Activated CD8-positive, alpha-beta memory T cell treated with anti-CD3 and anti-CD28 coated beads, Interleukin-2, amount 50 U/mL, for 48 hours (primary cell): Measurements from ENCODE around the gene ALDH1A2.
"Not testable (repeated sequence)": the region's sequence is repeated elsewhere in the genome, so short reads cannot be mapped to it uniquely, and the experiment has no call there.

Experiments
- DNase-seq: peaks from one replicate; pipeline ENCODE4 v3.0.0-alpha.2; 2020

The ALDH1A2 gene

DNA sequence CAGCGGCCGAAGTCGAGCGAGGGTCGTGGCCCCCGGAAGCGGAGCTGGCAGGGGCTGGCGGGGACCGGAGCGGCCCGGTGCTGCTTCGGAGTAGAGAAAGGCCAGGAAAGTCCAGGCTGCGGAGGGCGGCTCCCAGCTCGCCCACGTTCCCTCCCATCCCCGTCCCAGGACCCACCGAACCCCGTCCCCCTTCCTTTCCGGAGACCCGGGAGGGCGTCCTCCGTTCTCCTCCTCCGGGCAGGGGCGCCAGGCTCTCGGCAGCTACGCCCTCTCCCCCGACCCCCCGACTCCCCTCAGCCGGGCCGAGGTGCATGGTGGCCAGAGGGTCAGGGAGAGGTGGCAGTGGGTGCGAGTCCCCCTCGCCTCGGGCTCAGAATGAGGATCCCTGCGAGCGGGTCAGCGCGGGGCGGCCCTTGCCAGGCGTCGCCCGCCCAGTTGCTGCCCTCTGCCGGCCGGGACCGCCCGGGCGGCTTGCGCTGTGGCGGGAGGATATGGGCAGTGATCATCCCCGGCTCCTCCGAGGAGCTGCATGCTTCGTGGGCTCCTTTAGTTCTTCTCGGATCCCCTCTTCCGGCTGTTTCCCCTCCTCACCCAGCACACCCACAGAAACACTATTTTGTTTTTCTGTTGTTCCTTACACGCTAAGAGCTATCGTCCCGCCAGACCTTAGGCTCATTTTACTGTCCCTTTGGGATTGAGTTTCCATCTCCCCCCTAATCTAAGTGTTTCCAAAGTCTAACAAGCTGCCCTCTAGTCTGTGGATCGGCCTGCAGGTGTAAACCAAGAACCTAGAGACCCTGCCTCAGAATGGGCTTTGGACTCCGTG, 744 bp upstream of the ALDH1A2 start:
- peak; percentile 81 for DNase-seq

DNA sequence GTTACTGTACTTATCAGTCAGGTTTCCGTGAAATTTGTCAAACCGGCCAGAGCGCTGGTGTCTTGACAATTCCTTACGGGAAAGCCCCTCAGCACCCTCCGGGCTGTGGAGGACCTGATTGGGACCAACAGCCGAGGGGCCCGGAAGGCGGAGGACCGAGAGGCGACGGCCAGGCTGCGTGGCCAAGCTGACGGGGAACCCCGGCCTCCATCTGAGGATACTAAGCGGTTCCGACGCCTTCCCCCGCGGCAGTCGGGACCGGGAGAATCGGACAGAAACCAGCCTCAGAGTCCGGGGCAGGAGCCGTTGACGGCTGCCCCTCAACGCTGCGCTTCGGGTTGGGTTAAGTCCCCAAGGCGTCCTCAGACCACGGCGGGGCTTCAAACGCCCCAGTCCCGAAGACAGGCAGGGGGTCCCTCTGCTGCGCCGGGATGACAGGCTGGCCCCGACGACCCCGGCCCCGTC, 499 bp downstream of the ALDH1A2 start:
- DNase-seq: peak; percentile 56

DNA sequence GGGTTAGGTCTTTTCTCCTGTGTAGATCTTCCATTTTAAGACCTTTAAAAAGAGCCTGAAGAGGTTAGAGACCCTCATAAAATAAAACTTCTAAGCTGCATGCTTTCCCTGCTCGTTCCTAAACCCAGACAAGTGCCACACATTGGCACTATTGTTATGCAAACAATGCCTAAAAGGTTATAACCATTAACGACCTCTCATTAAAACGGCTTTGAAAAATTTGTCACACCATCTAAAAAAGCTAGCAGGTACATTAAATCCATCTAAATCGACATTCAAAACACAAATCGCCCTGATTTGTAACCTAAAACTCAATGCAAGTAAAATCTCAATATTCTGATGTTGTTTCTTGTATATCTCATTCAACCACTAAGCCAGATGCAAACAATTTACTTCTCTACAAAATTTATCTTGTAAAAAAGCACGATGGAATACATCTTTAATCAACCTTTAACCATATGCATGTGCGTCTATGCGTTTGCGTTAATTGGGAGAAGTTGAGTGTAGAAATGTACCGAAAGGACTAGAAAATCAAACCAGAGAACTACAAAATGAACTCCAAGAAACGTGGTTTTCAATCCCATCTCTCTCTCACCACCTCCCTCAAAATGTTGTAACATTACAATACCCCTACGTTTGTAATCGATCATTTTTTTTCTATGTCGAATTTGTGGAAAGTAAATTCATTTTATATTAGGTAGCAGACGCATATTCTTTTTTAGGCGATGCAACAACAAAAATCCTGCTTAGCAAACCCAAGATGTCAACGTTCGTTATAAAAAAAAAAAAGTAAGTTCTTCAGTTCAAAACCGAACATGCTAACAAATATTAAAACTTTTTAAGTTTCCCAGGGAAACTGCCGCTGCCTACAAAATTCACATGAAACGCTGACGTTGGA, 1.2 kb downstream of the ALDH1A2 start:
- no peak for DNase-seq

DNA sequence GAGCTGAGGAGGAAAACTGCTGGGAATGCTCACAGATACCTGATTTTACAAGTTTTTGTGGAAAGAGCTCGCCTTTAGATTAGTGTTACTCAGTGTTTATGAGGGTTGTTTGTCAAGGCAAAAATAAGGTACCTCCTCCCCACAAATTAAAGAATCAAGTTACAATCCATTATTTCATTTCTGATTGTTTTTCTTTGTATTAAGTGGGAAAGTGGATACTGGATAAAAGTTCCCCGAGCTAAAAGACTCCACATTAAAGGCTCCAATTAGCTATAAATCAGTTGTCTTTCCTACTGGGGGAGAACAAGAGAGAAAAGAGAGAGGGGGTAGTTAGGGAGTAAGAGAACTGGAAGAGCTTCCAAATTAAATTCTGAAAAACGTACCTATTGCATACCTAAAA, 1.9 kb downstream of the ALDH1A2 start:
- no peak for DNase-seq

DNA sequence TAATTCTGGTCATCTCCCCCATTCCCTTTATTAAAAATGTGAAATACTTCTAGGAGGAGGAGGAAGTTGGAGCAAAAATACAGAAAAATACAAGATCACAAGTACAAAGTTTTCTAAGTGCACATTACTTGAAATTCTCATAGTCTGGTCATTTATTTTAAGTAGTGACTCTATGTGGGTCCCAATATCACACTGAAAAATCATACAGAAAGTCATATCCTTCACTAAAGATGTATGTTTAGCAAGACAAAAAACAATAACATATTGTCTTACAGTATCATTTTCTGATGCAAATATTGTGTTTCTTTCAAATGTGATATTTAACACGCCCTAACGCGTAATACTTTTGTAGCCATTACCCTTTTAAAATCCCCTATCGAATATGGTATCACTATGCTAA, 2.5 kb downstream of the ALDH1A2 start:
- no peak for DNase-seq

DNA sequence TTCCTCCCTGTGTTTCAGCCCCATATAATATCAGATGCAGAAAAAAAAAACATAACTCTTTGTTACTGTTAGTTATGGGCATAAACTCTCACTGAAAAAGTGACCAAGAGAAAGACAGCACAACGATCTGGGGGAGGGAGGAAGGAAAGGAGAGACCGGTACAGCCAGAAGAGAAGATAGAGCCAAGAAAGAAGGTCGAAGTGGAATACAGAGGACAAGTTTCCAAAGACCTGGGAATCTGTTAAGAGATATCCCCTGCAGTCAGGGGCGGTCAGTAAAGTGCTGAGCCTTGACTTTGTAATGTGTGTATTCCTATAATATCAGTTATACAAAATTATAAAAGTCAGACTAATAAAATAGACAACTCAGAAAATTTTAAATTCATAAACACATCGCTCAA, 3.3 kb downstream of the ALDH1A2 start:
- no peak for DNase-seq

DNA sequence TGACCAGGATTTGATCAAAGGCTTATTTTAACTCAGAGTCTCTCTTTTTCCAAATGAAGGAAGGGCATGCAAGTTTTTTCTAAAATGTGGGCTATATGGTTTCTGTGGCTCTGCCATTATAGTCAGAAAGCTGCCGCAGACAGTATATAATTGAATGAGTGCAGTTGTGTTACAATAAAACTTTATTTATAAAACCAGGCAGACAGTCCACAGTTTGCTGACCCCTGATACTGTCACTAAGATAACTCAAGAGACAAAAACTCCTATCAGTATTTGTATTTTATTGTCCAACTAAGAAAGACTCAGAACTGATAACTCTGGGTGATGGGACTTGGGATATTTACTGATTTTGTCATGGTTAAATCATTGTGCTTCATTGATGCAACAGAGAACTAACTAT, 4.9 kb downstream of the ALDH1A2 start:
- DNase-seq: no peak

DNA sequence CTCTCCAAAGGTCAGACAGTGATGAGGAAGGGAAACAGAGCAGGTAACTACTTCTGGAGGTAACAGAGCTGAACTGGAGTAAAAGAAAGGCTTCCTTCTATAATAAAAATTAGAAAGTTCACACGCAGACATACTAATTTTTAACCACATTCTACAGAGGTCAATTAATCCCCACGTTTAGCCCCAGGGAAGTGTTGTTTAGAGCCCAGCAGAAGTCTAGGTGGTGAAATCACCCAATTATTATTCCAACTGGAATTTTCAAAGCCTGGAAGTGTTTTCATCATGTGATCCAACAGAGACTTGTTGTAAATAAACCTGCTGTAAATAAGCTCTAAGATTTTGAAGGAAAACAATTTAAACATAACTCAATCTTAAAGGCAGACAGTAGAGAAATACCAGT, 6.8 kb downstream of the ALDH1A2 start:
- no peak for DNase-seq

DNA sequence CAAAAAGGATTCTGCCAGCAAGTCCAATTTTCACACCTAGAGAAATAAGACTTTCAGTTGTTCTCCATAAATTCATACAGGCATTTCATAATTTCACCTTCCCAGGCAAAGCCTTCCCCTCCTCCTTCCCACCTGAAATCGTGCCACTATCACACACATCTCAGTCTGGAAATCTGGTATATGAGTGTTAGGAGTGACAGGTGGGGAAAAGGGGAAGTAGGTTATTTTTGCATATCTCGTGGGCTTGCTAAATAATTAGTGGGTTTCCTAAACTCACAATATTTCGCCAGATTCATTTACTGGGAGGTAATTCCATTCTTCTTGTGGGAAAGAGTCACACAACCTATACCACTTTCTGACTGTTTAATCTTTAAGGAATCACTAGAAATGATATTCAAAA, 7.4 kb downstream of the ALDH1A2 start:
- DNase-seq: no peak

DNA sequence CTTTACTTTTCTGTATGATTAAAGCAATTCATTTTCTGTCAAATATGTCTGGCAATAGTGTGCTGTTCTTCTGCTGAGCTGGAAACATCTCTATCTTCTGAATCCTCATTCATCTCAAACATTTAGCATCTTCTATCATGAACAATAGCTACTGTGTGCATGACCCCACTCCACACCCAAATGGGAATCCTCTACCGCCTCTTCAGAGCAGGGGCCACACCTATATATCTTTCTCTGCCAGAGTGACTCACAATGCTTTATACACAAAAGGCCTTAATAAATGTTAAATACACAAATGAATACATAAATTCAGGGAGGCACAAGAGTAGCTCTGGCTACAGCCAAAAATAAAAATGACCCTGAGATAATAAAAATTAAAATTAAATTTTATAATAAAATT, 8.0 kb downstream of the ALDH1A2 start:
- DNase-seq: no peak

DNA sequence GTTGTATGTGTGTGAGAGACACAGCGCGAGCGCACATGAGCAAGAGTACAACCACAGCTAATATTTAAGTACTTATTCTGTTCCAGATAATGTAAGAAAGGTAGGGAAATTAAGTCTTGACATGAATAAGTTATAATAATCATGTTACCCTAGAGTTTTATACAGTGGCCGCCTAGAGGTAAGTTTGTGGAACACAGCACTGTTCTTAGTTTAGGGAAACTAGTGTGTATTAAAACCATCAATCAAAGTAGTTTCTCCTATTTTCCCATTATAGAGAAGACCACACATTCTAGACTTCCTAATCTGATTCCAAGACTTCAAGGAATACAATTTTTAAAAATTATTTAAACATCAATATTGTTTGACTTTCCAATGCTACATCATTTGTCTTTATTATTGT, 9.5 kb downstream of the ALDH1A2 start:
- DNase-seq: no peak

DNA sequence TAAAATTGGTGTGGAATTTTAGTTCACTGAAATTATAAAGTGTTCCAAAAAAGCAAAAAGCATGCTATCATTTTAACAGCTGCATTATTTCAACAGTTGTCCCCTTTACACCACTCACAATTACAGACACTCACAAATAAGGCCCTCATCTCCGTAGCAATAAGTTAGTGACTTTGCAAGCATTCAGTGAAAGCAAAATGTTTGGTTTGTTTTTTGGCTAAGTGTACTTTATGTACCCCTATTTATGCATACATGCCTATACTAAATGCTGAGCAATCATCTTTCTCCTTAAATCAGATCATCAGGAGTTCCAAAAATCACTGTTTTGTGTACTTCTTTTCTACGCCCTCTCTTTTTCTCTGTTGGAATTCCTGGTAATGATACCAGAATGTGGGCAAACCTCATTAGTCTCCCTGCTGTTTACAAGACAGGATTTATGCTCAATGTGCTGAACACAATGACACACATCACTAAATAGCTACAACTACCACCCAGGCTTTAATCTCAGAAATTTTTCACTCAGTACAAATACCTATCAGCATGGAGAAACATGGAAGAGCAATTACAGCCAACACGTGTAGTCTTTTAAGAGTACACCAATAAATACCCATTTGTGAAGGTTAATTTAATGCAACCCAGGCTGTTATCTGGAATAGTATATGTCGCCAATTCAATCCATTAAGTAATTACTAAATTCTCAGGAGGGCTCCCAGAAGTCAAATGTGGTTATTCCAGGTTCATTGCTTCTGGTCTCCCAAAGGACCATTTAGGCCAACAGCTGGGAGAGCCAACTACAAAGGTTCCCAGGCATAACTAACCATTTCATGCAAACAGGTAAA, 12.0 kb downstream of the ALDH1A2 start:
- DNase-seq: no peak

DNA sequence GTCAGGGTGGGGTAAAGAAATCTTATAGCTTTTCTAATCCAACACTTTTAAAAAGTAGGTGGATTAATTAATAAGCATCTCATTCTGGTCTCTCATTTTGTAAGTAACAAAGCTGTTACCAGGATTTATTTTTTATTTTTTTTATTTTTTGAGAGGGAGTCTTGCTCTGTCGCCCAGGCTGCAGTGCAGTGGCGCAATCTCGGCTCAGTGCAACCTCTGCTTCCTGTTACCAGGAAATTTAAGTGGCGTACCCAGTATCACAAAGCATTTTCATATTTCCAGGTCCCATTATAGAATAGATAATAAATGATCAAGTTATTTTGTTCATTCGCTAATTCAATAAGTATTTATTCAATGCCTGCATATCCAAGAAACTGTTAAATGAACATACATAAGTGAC, 13.2 kb downstream of the ALDH1A2 start:
- DNase-seq: no peak

DNA sequence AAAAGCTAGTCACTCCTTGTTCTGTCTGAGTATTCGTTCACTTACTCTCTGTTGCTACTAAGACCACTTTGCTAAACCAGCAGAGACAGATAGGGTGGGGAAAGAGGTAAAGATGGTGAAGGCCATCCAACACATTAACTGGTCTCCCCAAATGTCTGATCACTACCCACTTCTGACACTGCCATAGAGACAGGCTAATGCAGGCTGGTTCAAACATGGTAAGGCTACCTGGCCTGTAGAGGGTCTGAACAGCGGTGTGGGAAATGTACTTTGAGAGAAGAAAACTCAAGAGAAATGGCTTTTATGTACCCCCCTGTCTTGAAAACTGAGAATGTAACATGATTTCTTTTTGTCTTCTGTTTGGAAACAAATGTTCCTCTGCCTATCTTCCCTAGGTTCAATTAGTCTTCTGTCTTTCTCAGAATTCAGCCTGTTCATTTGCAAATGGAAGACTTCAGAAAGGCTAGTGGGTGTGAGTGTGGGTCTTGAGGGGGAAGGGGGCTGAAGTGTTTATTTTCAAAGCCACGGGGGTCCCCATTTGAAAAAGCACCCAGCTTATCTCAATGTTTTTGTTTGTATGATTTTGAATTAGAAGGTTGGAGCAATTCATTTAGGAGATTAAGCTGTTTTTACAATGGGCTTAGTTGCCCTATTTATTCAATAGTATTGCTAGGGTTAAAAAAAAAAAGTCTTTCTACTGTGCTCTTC, 15.8 kb downstream of the ALDH1A2 start:
- DNase-seq: no peak

DNA sequence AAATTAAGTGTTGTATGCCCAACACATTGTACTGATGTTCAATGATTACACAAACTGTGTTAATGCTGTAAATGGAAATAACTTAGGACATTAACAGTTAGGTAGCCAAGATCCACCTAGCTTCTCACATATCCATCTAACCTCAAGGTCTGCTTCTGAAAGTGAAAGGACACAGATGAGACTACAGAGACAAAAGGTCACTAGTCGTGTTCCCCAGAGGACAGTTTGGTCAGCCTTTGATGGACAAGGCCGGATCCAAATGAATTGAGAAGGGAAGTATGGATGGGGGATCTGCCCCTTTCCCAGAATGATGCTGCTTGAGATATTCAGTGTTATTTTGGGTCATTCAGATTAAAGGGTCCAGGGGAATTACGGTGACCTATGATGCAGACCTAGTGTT, 17.2 kb downstream of the ALDH1A2 start:
- no peak for DNase-seq

DNA sequence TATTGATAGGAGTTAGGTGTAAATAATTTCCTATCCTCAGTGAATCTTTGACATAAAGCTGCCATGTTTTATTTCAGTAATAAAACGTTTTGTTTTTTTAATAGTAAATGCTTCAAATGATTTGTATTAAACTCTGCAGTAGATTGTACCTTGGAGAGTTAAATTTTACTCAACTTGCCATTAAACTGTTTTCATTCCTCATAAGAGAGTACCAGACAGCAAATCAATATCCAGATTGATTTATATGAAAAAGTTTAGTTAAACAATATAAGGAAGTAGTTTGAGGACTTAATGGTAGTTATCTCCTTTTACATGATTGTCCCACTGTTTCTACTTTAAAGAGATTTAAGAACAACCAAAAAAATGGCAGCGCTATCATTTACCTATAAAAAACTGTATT, 18.4 kb downstream of the ALDH1A2 start:
- DNase-seq: no peak

DNA sequence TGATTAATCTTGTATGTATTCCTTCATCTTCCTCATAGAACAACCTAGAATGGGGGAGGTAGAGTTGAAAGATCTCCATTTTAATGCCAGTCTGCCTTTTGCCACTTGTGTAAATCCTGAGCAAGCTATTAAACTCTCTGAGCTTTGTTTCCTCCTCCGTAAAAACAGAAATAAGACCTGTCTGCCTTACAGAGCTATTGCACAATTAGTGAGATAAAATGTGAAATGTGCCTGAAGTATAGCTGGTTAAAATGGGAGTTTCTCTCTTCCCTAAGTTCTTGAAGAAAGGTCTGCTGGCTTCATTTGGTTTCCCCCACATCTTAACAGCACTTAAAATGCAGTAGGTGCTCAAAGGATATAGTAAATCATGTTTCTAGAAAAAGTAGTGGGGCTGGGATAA, 19.0 kb downstream of the ALDH1A2 start:
- no peak for DNase-seq

DNA sequence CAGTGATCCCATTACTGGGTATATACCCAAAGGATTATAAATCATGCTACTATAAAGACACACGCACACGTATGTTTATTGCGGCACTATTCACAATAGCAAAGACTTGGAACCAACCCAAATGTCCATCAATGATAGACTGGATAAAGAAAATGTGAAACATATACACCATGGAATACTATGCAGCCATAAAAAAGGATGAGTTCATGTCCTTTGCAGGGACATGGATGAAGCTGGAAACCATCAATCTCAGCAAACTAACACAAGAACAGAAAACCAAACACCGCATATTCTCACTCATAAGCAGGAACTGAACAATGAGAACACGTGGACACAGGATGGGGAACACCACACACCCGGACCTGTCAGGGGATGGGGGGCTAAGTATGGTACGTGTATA, 20.1 kb downstream of the ALDH1A2 start:
- not testable (repeated sequence) for DNase-seq

DNA sequence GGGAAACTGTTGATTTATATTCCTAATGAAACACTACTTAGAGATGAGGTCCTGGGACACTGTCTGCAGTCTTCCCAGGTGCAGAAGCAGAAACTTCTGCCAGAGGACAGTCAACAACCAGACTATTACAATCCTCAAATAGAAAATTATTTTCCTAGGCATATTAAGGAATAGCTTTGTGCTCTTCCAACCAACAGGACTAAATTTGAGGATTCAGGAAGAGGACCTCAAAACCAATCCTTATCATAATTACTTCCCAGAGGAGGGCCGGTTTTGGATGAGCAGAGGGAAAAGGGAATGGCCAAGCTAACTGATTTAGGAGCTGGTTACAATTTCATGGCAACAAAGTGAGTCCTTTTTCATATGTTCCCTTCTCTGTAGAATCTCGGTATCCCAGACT, 21.0 kb downstream of the ALDH1A2 start:
- DNase-seq: no peak

DNA sequence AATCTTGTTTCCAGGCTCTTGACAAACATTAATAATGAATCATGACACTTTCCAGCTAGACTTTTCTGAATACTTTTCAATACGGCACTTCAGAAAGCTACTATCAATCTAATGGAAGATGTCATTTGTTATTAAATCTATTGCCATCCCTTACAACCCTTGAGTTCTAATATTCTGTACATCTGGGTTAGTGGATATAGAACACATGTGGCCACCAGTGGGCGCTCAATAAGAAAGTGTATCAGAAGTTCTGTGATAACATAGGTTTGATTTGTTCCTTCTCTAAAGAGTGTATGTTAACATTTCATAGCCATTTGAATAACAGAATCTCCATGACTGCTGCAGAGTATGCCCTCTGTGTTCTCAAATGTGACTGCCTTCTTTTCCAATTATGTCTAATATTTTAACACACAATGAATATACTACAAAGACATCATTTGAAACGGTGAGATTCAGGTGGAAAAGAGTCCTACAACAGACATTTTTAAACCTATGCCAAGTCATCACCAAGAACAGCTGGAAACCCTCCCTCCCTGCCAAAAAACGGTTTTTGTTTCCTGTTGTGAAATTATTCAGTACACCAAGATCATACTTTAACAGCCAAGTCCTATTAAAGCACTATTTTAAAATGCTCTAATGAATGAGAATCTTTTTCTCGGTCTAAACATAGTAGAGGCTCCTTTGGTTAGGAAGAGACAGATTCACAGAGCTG, 22.2 kb downstream of the ALDH1A2 start:
- peak; percentile 52 for DNase-seq

DNA sequence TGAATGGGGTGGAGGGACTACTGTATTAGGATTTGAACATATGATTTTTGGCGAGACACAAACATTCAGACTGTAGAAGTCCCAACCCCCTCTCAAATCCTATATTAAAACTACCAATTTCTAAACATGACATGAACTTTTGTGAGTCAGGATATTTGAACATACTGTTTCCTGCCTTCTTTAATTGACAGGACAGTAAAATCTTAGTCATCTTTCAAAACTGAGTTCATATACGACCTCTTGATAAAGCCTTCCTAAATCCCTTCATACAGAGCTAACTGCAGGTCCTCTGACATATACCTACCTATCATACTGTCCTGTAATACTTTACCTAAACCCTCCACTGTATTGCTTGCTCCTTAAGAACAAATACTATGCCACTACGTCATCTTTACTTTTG, 23.5 kb downstream of the ALDH1A2 start:
- DNase-seq: no peak

DNA sequence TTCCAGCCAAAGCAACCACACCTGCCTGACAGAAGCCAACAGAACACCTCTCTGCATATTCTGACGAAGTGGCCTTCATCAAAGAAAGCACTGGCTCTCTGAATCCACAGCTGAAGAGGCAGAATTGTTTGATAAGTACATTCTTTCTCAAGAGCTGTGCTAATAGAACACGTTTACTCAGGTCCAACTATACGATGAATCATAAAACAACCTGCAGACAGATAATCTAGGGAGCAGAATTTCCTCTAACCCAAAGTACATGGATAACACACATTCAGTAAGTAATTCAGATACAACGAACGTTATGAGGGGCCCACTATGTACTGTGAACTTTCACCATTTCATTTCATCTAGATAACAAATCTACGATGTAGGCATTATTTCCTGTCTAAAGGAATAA, 25.4 kb downstream of the ALDH1A2 start:
- no peak for DNase-seq
